Keratinocyte (primary cell): ENCODE measurements around the gene DIP2C. TPM values are rescaled to one million over a fixed set of nuclear protein-coding genes. Genes with fewer than 3 reads are reported as not detected.

Experiments used
- DNase-seq: peaks from one replicate; pipeline ENCODE4 v3.0.0-alpha.2; 2011; ENCODE audit warnings: low read depth, missing footprints, low spot score
- FAIRE-seq: peaks from 2 replicates; lab custom pipeline; 2011; peaks lifted over from hg19 to GRCh38; lab: Jason Lieb, UNC
- H2AFZ ChIP-seq: 2 replicates; pipeline ENCODE4 v1.6.0; 2012; ENCODE audit warnings: low read length, control low read depth, inconsistent platforms; ENCODE audit not compliant: control insufficient read depth
- H3K27ac ChIP-seq: 2 replicates; pipeline ENCODE4 v1.5.1; 2011; ENCODE audit warnings: low read length; ENCODE audit not compliant: control insufficient read depth, insufficient read depth
- H3K27me3 ChIP-seq: 3 replicates; pipeline ENCODE4 v1.6.0; 2011; ENCODE audit warnings: low read length; ENCODE audit not compliant: control insufficient read depth, insufficient read depth; ENCODE audit errors: extremely low read depth
- H3K36me3 ChIP-seq, 2 experiments: 2 replicates in 1 of 2; 3 replicates in 1 of 2; pipeline ENCODE4 v1.5.1; 2011; ENCODE audit warnings: low read length in 2 of 2, mild to moderate bottlenecking in 1 of 2; ENCODE audit not compliant: control insufficient read depth in 2 of 2, insufficient read depth in 2 of 2; ENCODE audit errors: extremely low read depth in 1 of 2
- H3K4me1 ChIP-seq: 3 replicates; pipeline ENCODE4 v1.5.1; 2011; ENCODE audit warnings: low read length; ENCODE audit not compliant: control insufficient read depth, insufficient read depth; ENCODE audit errors: extremely low read depth
- H3K4me2 ChIP-seq: 3 replicates; pipeline ENCODE4 v1.6.0; 2011; ENCODE audit warnings: low read depth, low read length; ENCODE audit not compliant: control insufficient read depth, insufficient read depth; ENCODE audit errors: extremely low read depth
- H3K4me3 ChIP-seq, 3 experiments: fragments of 200-600 bp in 1 of 3; sonication (generic) in 1 of 3; 2 replicates in 2 of 3; 3 replicates in 1 of 3; pipeline ENCODE4 v1.5.1; 2011 to 2016; ENCODE audit warnings: low read length in 3 of 3, mild to moderate bottlenecking in 3 of 3, control low read depth in 2 of 3, inconsistent platforms in 1 of 3, low read depth in 1 of 3, mixed read lengths in 1 of 3, mixed run types in 1 of 3, moderate library complexity in 1 of 3; ENCODE audit not compliant: control insufficient read depth in 2 of 3, insufficient read depth in 2 of 3; ENCODE audit errors: extremely low read depth in 1 of 3
- H3K79me2 ChIP-seq: 2 replicates; pipeline ENCODE4 v1.6.0; 2012; ENCODE audit warnings: low read length; ENCODE audit not compliant: control insufficient read depth, insufficient read depth
- H3K9ac ChIP-seq: 3 replicates; pipeline ENCODE4 v1.6.0; 2011; ENCODE audit warnings: low read length; ENCODE audit not compliant: control insufficient read depth, insufficient read depth; ENCODE audit errors: extremely low read depth
- H3K9me1 ChIP-seq: 3 replicates; pipeline ENCODE4 v1.6.0; 2011; ENCODE audit warnings: low read length; ENCODE audit not compliant: control insufficient read depth, insufficient read depth; ENCODE audit errors: extremely low read depth
- H3K9me3 ChIP-seq: 2 replicates; pipeline ENCODE4 v1.5.1; 2012; ENCODE audit warnings: low read depth, low read length; ENCODE audit not compliant: control insufficient read depth
- H4K20me1 ChIP-seq: 3 replicates; pipeline ENCODE4 v1.6.0; 2011; ENCODE audit warnings: low read length; ENCODE audit not compliant: control insufficient read depth, insufficient read depth; ENCODE audit errors: extremely low read depth
- CTCF ChIP-seq, 3 experiments: IDR thresholded peaks in 1 of 3; conservative IDR thresholded peaks in 1 of 3; optimal IDR thresholded peaks in 1 of 3; 2 replicates in 2 of 3; 3 replicates in 1 of 3; pipeline versions ENCODE3 to v1.5.1; 2011; ENCODE audit warnings: low read length in 3 of 3, mild to moderate bottlenecking in 3 of 3, moderate library complexity in 2 of 3, control low read depth in 1 of 3, inconsistent platforms in 1 of 3; ENCODE audit not compliant: insufficient read depth in 2 of 3; ENCODE audit errors: extremely low read depth in 1 of 3
- EZH2 ChIP-seq: IDR thresholded peaks from one replicate; pipeline ENCODE4 v1.6.1; 2012; ENCODE audit warnings: inconsistent platforms, mild to moderate bottlenecking, low read length, moderate library complexity
- dilution Hi-C: fragments of 300-500 bp; cut with MboI; formaldehyde crosslinking; loops from one replicate; pipeline ENCODE4 v1.7.0; 2020; ENCODE audit warnings: low sequenced_read_pairs; ENCODE audit not compliant: extremely low pct_ligation_motif_present
- polyA plus RNA-seq, 5 experiments: library from polyadenylated mRNA; depleted of rRNA in 3 of 5; stranded (reverse) in 3 of 5; stranded (forward) in 1 of 5; unstranded in 1 of 5; fragments of >200 nt; gene quantifications; 1 replicate in 1 of 5; 2 replicates in 3 of 5; 3 replicates in 1 of 5; pipeline versions ENCODE4 v1.2.1 to v1.2.3, GENCODE V29; 2011 to 2012; ENCODE audit warnings: missing spikeins in 2 of 5, low read depth in 1 of 5, low replicate concordance in 1 of 5

The DIP2C gene
- polyA plus RNA-seq, 1 donor (not counting 4 experiments of a cell fraction or from before 2014, with no cell fraction given), result 1.3 TPM

DNA sequence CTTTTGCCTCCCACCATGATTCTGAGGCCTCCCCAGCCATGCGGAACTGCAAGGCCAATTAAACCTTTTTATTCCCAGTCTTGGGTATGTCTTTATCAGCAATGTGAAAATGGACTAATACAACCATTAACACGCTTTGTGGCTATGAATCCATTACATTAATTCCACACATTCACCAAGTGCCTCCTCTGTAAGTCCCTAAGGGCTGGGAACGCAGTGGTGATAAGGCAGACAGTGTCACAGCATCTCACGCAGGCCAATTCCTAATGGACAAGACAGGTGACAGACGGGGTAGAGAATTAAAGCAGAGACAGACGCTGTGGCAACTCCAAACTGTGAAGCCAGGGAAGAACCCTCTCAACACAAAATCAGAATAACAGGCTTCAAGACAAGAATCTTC, 247.8 kb downstream of the DIP2C start:
- dilution Hi-C loops, result no loop called here
- no peaks in the 10 kb centered on the region for H3K36me3 ChIP-seq
- no peak for TF ChIP-seq EZH2
- TF ChIP-seq CTCF (optimal IDR thresholded peaks at IDR 0.05 in 1 of 3, IDR thresholded peaks at IDR 0.05 in 1 of 3, conservative IDR thresholded peaks at IDR 0.05 in 1 of 3; ENCODE audit: extremely low read depth in 1 of 3, insufficient read depth in 2 of 3, low read length in 3 of 3), result no peak
- no peak overlapping the region for H2AFZ ChIP-seq
- no peak for DNase-seq
- no peak overlapping the region for H3K4me3 ChIP-seq
- no peak overlapping the region for H3K9ac ChIP-seq
- H3K9me3 ChIP-seq, result no peaks in the 10 kb centered on the region
- H3K79me2 ChIP-seq, result no peaks in the 10 kb centered on the region
- no peak for FAIRE-seq
- no peaks in the 10 kb centered on the region for H4K20me1 ChIP-seq
- H3K27ac ChIP-seq, result no peak overlapping the region
- peaks cover 2% of the 10 kb centered on the region for H3K9me1 ChIP-seq
- H3K4me2 ChIP-seq, result no peak overlapping the region
- H3K4me1 ChIP-seq, result no peaks in the 10 kb centered on the region
- H3K27me3 ChIP-seq, result no peaks in the 10 kb centered on the region

DNA sequence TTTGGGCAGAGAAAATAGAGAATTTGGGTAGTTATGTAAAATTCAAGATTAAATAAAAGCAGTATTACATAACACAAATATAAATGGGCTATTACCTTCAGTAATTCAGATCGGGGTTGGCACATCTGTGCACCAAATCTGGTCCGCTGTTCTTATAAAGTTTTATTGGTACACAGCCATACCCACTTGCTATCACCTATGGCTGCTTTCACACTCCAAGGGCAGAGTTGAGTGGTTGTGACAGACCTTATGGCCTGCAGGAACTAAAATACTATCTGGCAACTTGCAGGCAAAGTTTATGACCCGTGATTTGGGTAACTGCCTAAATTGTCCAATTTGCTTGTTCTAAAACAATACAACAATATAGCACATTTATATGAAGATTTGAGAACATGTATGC, 249.3 kb downstream of the DIP2C start:
- Histone ChIP-seq H3K4me2 (no peak overlapping the region), H3K36me3 (no peaks in the 10 kb centered on the region), H3K27me3 (no peaks in the 10 kb centered on the region), H3K4me1 (no peaks in the 10 kb centered on the region), H3K9ac (no peak overlapping the region), H3K9me1 (peaks cover 2% of the 10 kb centered on the region), H3K79me2 (no peaks in the 10 kb centered on the region), H4K20me1 (no peaks in the 10 kb centered on the region), H3K4me3 (no peak overlapping the region), H3K9me3 (no peaks in the 10 kb centered on the region), H2AFZ (no peak overlapping the region), H3K27ac (no peak overlapping the region)
- TF ChIP-seq CTCF (optimal IDR thresholded peaks at IDR 0.05 in 1 of 3, IDR thresholded peaks at IDR 0.05 in 1 of 3, conservative IDR thresholded peaks at IDR 0.05 in 1 of 3; ENCODE audit: extremely low read depth in 1 of 3, insufficient read depth in 2 of 3, low read length in 3 of 3) (no peak), EZH2 (no peak)
- DNase-seq, result no peak
- dilution Hi-C loops, result no loop called here
- no peak for FAIRE-seq
